Measurements from ENCODE around the gene AMBP.
A peak's percentile ranks its signal among the peaks of the same experiment; 100 is the strongest.

Gene AMBP

GRCh38 chr9:114112778-114113584, 34.9 kb upstream of the AMBP start:
- DNase-seq: no peak

GRCh38 chr9:114112325-114112724, 34.2 kb upstream of the AMBP start:
- no peak for DNase-seq

- no peak for DNase-seq
Observed at GRCh38 chr9:114110180-114110579, 32.1 kb upstream of the AMBP start.

GRCh38 chr9:114109124-114109523, 31.0 kb upstream of the AMBP start:
- DNase-seq: no peak

- DNase-seq: peak; percentile 79
Observed at GRCh38 chr9:114108016-114108833, 30.1 kb upstream of the AMBP start.

- DNase-seq: no peak
Observed at GRCh38 chr9:114107286-114108001, 29.3 kb upstream of the AMBP start.

GRCh38 chr9:114105236-114105635, 27.1 kb upstream of the AMBP start:
- DNase-seq: no peak

GRCh38 chr9:114102484-114102883, 24.4 kb upstream of the AMBP start:
- DNase-seq: no peak

GRCh38 chr9:114100536-114100935, 22.4 kb upstream of the AMBP start:
- DNase-seq: no peak

GRCh38 chr9:114099669-114100270, 21.7 kb upstream of the AMBP start:
- no peak for DNase-seq

- DNase-seq: no peak
Observed at GRCh38 chr9:114098936-114099668, 21.0 kb upstream of the AMBP start, which contains the start of gene KIF12. Gene KIF12 (minus strand): TSS chr9:114099292. CDS start chr9:114099276, 16 bp downstream.

- peak; percentile 35 for DNase-seq
Observed at GRCh38 chr9:114098021-114098935, 20.2 kb upstream of the AMBP start.

GRCh38 chr9:114097613-114098020, 19.5 kb upstream of the AMBP start:
- no peak for DNase-seq

- DNase-seq: no peak
Observed at GRCh38 chr9:114096866-114097612, 18.9 kb upstream of the AMBP start.

- DNase-seq: no peak
Observed at GRCh38 chr9:114096041-114096511, 18.0 kb upstream of the AMBP start.

- DNase-seq: no peak
Observed at GRCh38 chr9:114094971-114095370, 16.9 kb upstream of the AMBP start.

GRCh38 chr9:114093761-114094505, 15.8 kb upstream of the AMBP start:
- no peak for DNase-seq

- DNase-seq: no peak
Observed at GRCh38 chr9:114093031-114093471, 15.0 kb upstream of the AMBP start.

- DNase-seq: no peak
Observed at GRCh38 chr9:114092336-114092735, 14.2 kb upstream of the AMBP start.
